Lower lobe of right lung (tissue), 2 donors: ENCODE measurements around the gene MET. TPM values are rescaled to one million over a fixed set of nuclear protein-coding genes. Genes with fewer than 3 reads are reported as not detected.

Experiments
- ATAC-seq, 2 donors: fragments of 200-7000 bp; cut with Tn5 transposase; one replicate each; pipeline ENCODE4 v1.9.1; 2020 to 2022; ENCODE audit warnings: mild to moderate bottlenecking in 2 of 2, moderate library complexity in 2 of 2
- DNase-seq: peaks from one replicate; pipeline ENCODE4 v3.0.0-alpha.2; 2020
- H3K27ac ChIP-seq: fragments of 200-600 bp; one replicate; pipeline ENCODE4 v1.8.0; 2022
- H3K27me3 ChIP-seq: fragments of 200-600 bp; one replicate; pipeline ENCODE4 v1.8.0; 2022; ENCODE audit warnings: low read depth
- H3K36me3 ChIP-seq: fragments of 200-600 bp; one replicate; pipeline ENCODE4 v1.8.0; 2022; ENCODE audit warnings: mild to moderate bottlenecking
- H3K4me1 ChIP-seq: fragments of 200-600 bp; one replicate; pipeline ENCODE4 v1.8.0; 2022
- H3K4me3 ChIP-seq: fragments of 200-600 bp; one replicate; pipeline ENCODE4 v1.8.0; 2022; ENCODE audit warnings: mild to moderate bottlenecking
- H3K9me3 ChIP-seq: fragments of 200-600 bp; one replicate; pipeline ENCODE4 v1.8.0; 2022
- intact Hi-C: fragments of 100-400 bp; cut with DNase I; formaldehyde crosslinking; loops from one replicate; pipeline ENCODE4 v1.11.0; 2022
- total RNA-seq: library from RNA; stranded (reverse); fragmentation: NEBNext Ultra II Directional; extraction: Animal tissue kit (Norgen Biotek cat#: 25700); gene quantifications from one replicate; pipeline ENCODE4 v1.2.1, GENCODE V29; 2021
- TF ChIP-seq, protein P1 (sequence below): fragments of 200-600 bp; IDR thresholded peaks from one replicate; pipeline ENCODE4 v1.8.0; 2022; ENCODE audit warnings: antibody characterized with exemption, mild to moderate bottlenecking
- donor health status: DM: no; HTN: yes; CAD: no; lungs with severe emphysema.

MET gene
- total RNA-seq, 1 donor from 2014 or later = 74.3 TPM

DNA sequence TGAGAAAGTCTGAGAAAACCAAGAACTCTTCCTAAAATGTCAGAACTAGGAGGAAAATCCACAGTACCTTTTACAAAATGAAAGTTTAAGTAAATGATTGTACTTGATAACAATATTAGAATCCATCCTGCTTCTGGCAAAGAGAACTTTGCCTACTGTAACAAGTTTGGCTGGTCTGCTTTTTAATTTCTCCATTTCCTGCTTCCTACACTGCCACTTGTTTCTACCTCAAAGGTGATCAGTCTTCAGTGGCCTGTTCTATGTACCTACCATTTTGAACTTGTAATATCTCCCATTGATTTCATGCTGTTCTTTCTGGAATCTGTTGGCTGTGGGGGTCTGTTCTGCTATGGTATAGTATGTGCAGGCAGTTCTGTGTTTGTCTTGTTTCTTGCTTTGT is 157.5 kb downstream of the MET start:
- TF ChIP-seq, protein P1, sequence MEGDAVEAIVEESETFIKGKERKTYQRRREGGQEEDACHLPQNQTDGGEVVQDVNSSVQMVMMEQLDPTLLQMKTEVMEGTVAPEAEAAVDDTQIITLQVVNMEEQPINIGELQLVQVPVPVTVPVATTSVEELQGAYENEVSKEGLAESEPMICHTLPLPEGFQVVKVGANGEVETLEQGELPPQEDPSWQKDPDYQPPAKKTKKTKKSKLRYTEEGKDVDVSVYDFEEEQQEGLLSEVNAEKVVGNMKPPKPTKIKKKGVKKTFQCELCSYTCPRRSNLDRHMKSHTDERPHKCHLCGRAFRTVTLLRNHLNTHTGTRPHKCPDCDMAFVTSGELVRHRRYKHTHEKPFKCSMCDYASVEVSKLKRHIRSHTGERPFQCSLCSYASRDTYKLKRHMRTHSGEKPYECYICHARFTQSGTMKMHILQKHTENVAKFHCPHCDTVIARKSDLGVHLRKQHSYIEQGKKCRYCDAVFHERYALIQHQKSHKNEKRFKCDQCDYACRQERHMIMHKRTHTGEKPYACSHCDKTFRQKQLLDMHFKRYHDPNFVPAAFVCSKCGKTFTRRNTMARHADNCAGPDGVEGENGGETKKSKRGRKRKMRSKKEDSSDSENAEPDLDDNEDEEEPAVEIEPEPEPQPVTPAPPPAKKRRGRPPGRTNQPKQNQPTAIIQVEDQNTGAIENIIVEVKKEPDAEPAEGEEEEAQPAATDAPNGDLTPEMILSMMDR = no peak
- Histone ChIP-seq H3K9me3 (no peaks in the 10 kb centered on the region), H3K27ac (no peak overlapping the region), H3K27me3 (no peaks in the 10 kb centered on the region), H3K4me3 (no peak overlapping the region), H3K4me1 (no peaks in the 10 kb centered on the region), H3K36me3 (no peaks in the 10 kb centered on the region)
- no peak for DNase-seq
- intact Hi-C loops = no loop called here
- no peak for ATAC-seq

DNA sequence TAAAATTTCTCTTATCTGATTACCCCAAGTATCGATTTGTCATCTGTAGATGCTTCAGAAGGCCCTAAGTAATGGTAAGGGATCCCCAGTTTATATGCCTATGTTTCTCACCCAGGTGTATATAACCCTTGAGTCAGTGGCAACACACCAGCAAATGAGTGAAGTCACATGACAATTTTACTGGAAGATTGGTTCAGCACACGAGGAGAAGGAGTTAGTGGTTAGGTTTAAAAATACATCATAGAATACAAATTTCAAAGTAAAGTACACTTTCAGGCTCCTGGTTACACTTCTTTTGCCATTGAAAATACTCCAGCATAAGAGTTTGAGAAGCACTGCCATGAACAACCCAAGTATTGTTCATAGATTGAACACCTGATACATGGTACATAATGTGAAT is 160.7 kb downstream of the MET start:
- H3K27ac ChIP-seq = no peak overlapping the region
- no peak for ATAC-seq
- no peaks in the 10 kb centered on the region for H3K9me3 ChIP-seq
- intact Hi-C loops = no loop called here
- H3K36me3 ChIP-seq = no peaks in the 10 kb centered on the region
- TF ChIP-seq, protein P1 = no peak
- no peak for DNase-seq
- H3K4me3 ChIP-seq = no peak overlapping the region
- H3K4me1 ChIP-seq = no peaks in the 10 kb centered on the region
- no peaks in the 10 kb centered on the region for H3K27me3 ChIP-seq

- Histone ChIP-seq H3K27me3 (no peaks in the 10 kb centered on the region), H3K4me3 (no peak overlapping the region), H3K9me3 (no peaks in the 10 kb centered on the region), H3K27ac (no peak overlapping the region), H3K4me1 (no peaks in the 10 kb centered on the region), H3K36me3 (no peaks in the 10 kb centered on the region)
- ATAC-seq (no peak), DNase-seq (no peak)
- TF ChIP-seq, protein P1 = no peak
- intact Hi-C loops = no loop called here
These were observed 163.0 kb downstream of the MET start for GRCh38 chr7:116834815-116835504.

DNA sequence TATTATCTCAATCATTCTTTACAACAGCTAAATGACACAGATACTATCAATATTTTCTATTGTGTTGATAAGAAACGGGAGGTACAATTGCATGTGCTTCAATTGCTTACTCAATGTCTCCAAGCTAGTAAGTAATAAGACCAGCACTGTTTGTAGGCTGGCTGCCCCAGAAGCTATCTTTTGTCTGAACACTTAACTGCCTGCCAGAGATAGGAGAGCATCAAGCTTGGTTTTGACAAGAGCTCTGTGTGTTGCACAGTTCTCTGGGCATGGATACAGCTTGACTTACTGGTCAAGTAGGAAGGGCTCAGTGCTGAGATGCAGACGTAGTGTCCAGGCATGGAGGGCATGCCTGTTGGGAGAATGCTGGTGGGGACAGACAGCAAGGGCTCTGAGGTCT is 164.1 kb downstream of the MET start:
- no peak overlapping the region for H3K4me3 ChIP-seq
- DNase-seq (no peak), ATAC-seq (no peak)
- H3K27ac ChIP-seq = no peak overlapping the region
- H3K36me3 ChIP-seq = no peaks in the 10 kb centered on the region
- H3K9me3 ChIP-seq = no peaks in the 10 kb centered on the region
- TF ChIP-seq, protein P1 = no peak
- intact Hi-C loops = no loop called here
- no peaks in the 10 kb centered on the region for H3K27me3 ChIP-seq
- no peaks in the 10 kb centered on the region for H3K4me1 ChIP-seq

DNA sequence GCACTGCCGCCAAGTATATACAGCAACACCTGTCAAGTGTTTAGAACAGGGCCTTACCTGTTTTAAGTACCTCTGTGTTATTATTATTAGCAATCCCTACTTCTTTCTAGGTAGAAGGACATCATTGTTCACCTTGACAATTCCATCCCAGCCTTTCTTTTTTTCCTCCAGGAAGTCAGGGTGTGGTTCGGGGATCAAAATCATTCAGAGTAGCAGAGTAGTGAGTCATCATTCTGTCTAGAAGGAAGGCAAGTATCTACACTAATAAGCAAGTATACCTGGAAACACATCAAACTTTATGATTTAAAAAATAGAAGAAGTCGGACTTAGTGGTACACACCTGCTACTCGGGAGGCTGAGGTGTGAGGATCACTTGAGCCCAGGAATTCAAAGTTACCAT is 164.9 kb downstream of the MET start:
- TF ChIP-seq, protein P1 = no peak
- Histone ChIP-seq H3K4me1 (no peaks in the 10 kb centered on the region), H3K27ac (no peak overlapping the region), H3K9me3 (no peaks in the 10 kb centered on the region), H3K27me3 (no peaks in the 10 kb centered on the region), H3K36me3 (no peaks in the 10 kb centered on the region), H3K4me3 (no peak overlapping the region)
- intact Hi-C loops = no loop called here
- ATAC-seq (no peak), DNase-seq (no peak)
